Measurements from ENCODE around the gene RAD18. TPM values are rescaled to one million over a fixed set of nuclear protein-coding genes. Genes with fewer than 3 reads are reported as not detected.

RAD18 gene
- total and polyA plus RNA-seq, 9 of the 15 experiments (the other 6 are each of a cell fraction or from before 2014, with no cell fraction given): 19.2 to 49.4 (median 34.4) TPM

GRCh38 chr3:8987645-8988383 lies 24.5 kb upstream of the RAD18 start:
- CTCF ChIA-PET (ENCODE audit: low intra/inter-chr PET ratio): interaction anchor here (0.6 to 3.2 kb wide), 3 partner anchors 80 to 513 kb away, joined by 3 to 17 read pairs (median 7); no protein-coding TSS in a partner anchor
- Histone ChIP-seq H3K9me1 (ENCODE audit: control insufficient read depth, insufficient read depth, low read length) (no peaks in the 10 kb centered on the region), H3K36me3 (ENCODE audit: control insufficient read depth, insufficient read depth, low read length) (no peaks in the 10 kb centered on the region), H3K79me2 (ENCODE audit: control insufficient read depth, insufficient read depth, low read length) (no peaks in the 10 kb centered on the region), H3K4me2 (ENCODE audit: insufficient read depth, low read length) (no peak overlapping the region), H3K27ac (ENCODE audit: extremely low read depth, low read depth, low read length) (no peak overlapping the region), H3K4me3 (no peak overlapping the region), H3K9ac (ENCODE audit: insufficient read depth in 1 of 2, low read depth in 2 of 2, low read length in 2 of 2) (no peak overlapping the region), H2AFZ (ENCODE audit: low read depth, low read length) (no peak overlapping the region), H3K4me1 (replicated peaks in 1 of 2; ENCODE audit: control insufficient read depth in 2 of 2, insufficient read depth in 2 of 2, low read length in 2 of 2) (peaks cover 0 to 8% of the 10 kb centered on the region in 2 experiments; a peak in 2 of 5 replicates), H4K20me1 (replicated peaks; ENCODE audit: control insufficient read depth, insufficient read depth, low read length) (peaks cover 4% of the 10 kb centered on the region), H3K27me3 (ENCODE audit: control insufficient read depth in 2 of 2, insufficient read depth in 2 of 2, low read length in 2 of 2) (peaks cover 49 to 81% of the 10 kb centered on the region in 2 experiments), H3K9me3 (replicated peaks; ENCODE audit: control insufficient read depth, insufficient read depth, low read depth, low read length) (peaks cover 6% of the 10 kb centered on the region)
- WGBS (ENCODE audit: insufficient coverage, low coverage, missing lambda C conversion rate): 27% methylated on average over 15 of the region's 15 CpGs
- DNase-seq (ENCODE audit: extremely low read depth in 1 of 4, low spot score in 3 of 4) (peak; percentile 69 to 85 (median 81)), ATAC-seq (peak; percentile 94), FAIRE-seq (peak; percentile 95)
- in situ Hi-C loops (cut with MboI): no loop called here
- intact Hi-C loops (cut with micrococcal nuclease): loop anchor here (1.0 to 10.0 kb wide), 3 partner anchors 79 to 497 kb away; no protein-coding TSS in a partner anchor
- no TSS peak for BruUV-seq (replicated peaks)
- POLR2A ChIA-PET: interaction anchor here (0.5 to 1.2 kb wide), 4 partner anchors 10 to 159 kb away, joined by 3 to 4 read pairs (median 3); no protein-coding TSS in a partner anchor
- TF ChIP-seq SMC3 (conservative IDR thresholded peaks at IDR 0.05; ENCODE audit: insufficient read depth, low read depth, low read length) (peak; percentile 61), XRCC5 (IDR thresholded peaks at IDR 0.05; ENCODE audit: low read depth, low read length) (peak; percentile 65; the same call in 1 of the 2 replicates), XRCC4 (IDR thresholded peaks at IDR 0.05; ENCODE audit: extremely low read depth, insufficient read depth, insufficient read length) (no peak), DEAF1 (CRISPR knock-in tag; IDR thresholded peaks at IDR 0.05) (peak; percentile 40; the same call in 1 of the 2 replicates), FOXM1 (IDR thresholded peaks at IDR 0.05; ENCODE audit: low read depth) (no peak), FOXM1 (CRISPR knock-in tag; IDR thresholded peaks at IDR 0.05; ENCODE audit: low read depth) (no peak)
- TF ChIP-seq, protein P1, sequence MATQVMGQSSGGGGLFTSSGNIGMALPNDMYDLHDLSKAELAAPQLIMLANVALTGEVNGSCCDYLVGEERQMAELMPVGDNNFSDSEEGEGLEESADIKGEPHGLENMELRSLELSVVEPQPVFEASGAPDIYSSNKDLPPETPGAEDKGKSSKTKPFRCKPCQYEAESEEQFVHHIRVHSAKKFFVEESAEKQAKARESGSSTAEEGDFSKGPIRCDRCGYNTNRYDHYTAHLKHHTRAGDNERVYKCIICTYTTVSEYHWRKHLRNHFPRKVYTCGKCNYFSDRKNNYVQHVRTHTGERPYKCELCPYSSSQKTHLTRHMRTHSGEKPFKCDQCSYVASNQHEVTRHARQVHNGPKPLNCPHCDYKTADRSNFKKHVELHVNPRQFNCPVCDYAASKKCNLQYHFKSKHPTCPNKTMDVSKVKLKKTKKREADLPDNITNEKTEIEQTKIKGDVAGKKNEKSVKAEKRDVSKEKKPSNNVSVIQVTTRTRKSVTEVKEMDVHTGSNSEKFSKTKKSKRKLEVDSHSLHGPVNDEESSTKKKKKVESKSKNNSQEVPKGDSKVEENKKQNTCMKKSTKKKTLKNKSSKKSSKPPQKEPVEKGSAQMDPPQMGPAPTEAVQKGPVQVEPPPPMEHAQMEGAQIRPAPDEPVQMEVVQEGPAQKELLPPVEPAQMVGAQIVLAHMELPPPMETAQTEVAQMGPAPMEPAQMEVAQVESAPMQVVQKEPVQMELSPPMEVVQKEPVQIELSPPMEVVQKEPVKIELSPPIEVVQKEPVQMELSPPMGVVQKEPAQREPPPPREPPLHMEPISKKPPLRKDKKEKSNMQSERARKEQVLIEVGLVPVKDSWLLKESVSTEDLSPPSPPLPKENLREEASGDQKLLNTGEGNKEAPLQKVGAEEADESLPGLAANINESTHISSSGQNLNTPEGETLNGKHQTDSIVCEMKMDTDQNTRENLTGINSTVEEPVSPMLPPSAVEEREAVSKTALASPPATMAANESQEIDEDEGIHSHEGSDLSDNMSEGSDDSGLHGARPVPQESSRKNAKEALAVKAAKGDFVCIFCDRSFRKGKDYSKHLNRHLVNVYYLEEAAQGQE (IDR thresholded peaks at IDR 0.05; ENCODE audit: borderline replicate concordance): peak; percentile 52; the same call in 1 of the 2 replicates
- TF ChIP-seq, protein P1 (CRISPR knock-in tag; IDR thresholded peaks at IDR 0.05; ENCODE audit: low read depth): no peak
- TF ChIP-seq, protein P2, sequence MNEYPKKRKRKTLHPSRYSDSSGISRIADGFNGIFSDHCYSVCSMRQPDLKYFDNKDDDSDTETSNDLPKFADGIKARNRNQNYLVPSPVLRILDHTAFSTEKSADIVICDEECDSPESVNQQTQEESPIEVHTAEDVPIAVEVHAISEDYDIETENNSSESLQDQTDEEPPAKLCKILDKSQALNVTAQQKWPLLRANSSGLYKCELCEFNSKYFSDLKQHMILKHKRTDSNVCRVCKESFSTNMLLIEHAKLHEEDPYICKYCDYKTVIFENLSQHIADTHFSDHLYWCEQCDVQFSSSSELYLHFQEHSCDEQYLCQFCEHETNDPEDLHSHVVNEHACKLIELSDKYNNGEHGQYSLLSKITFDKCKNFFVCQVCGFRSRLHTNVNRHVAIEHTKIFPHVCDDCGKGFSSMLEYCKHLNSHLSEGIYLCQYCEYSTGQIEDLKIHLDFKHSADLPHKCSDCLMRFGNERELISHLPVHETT (CRISPR knock-in tag; conservative IDR thresholded peaks at IDR 0.05 in 1 of 2, IDR thresholded peaks at IDR 0.05 in 1 of 2): no peak
